K562 (cell line): ENCODE measurements around the gene USHBP1. TPM values are rescaled to one million over a fixed set of nuclear protein-coding genes. Genes with fewer than 3 reads are reported as not detected.

ENCODE experiments used
- BHLHE40 ChIP-seq: IDR thresholded peaks from 2 replicates; pipeline ENCODE4 v1.6.1; 2011; ENCODE audit warnings: low read length, improper control_type of control experiment
- CCAR2 ChIP-seq: fragments of 200-400 bp; formaldehyde crosslinking; IDR thresholded peaks from 2 replicates; pipeline ENCODE4 v1.6.1; 2017; ENCODE audit warnings: mild to moderate bottlenecking, low read depth, low read length
- CEBPG ChIP-seq, 3 experiments: fragments of 200-800 bp in 1 of 3; sonication (Bioruptor generic) in 1 of 3; sonication (generic) in 1 of 3; formaldehyde crosslinking in 1 of 3; IDR thresholded peaks in 2 of 3; conservative IDR thresholded peaks in 1 of 3; 2 replicates each; pipeline versions ENCODE4 v1.6.1 to v1.8.0; 2016 to 2022; ENCODE audit warnings: missing compliant biosample characterization in 2 of 3, missing genetic modification characterization in 2 of 3, mild to moderate bottlenecking in 1 of 3, missing genetic modification reagents in 1 of 3
- EP400 ChIP-seq: fragments of 450-650 bp; IDR thresholded peaks from 2 replicates; pipeline ENCODE4 v1.6.1; 2017; ENCODE audit warnings: antibody characterized with exemption, mild to moderate bottlenecking, moderate library complexity
- PML ChIP-seq: IDR thresholded peaks from 2 replicates; pipeline ENCODE4 v1.6.1; 2012; ENCODE audit warnings: low read length, inconsistent platforms
- POLR2AphosphoS5 ChIP-seq: IDR thresholded peaks from 2 replicates; pipeline ENCODE4 v1.6.1; 2011; ENCODE audit warnings: mild to moderate bottlenecking, low read depth, low read length, moderate library complexity; ENCODE audit not compliant: control insufficient read depth, insufficient read depth
- TAF7 ChIP-seq: fragments of 450-650 bp; IDR thresholded peaks from 2 replicates; pipeline ENCODE4 v1.6.1; 2016; ENCODE audit warnings: missing genetic modification characterization, missing compliant biosample characterization
- TEAD1 ChIP-seq, 2 experiments: fragments of 450-650 bp in 1 of 2; sonication (generic) in 1 of 2; formaldehyde crosslinking; IDR thresholded peaks; 2 replicates each; pipeline versions ENCODE4 v1.4.0 to v1.8.0; 2020 to 2022; ENCODE audit warnings: mild to moderate bottlenecking in 2 of 2, missing genetic modification reagents in 1 of 2
- ZNF639 ChIP-seq, 2 experiments: fragments of 200-800 bp in 1 of 2; sonication (Bioruptor generic) in 1 of 2; sonication (generic) in 1 of 2; formaldehyde crosslinking in 1 of 2; IDR thresholded peaks in 1 of 2; conservative IDR thresholded peaks in 1 of 2; 2 replicates each; pipeline versions ENCODE4 v1.5.0 to v1.6.1; 2016 to 2020; ENCODE audit warnings: missing compliant biosample characterization in 1 of 2, missing genetic modification characterization in 1 of 2, missing genetic modification reagents in 1 of 2
- ZNF75A ChIP-seq: fragments of 450-650 bp; formaldehyde crosslinking; IDR thresholded peaks from 2 replicates; pipeline ENCODE4 v1.4.0; 2020; ENCODE audit warnings: mild to moderate bottlenecking
- polyA plus RNA-seq, 8 experiments: library from polyadenylated mRNA; depleted of rRNA in 4 of 8; stranded (reverse) in 5 of 8; unstranded in 3 of 8; fragments of >200 nt; fragmentation: Nextera tagmentation in 2 of 8; fragmentation: Illumina TruSeq in 1 of 8; extraction: Ambion mirVana in 2 of 8; extraction: Trizol in 1 of 8; gene quantifications; 2 replicates each; pipeline versions ENCODE4 v1.2.1 to v1.2.3, GENCODE V29; 2011 to 2014; ENCODE audit warnings: inconsistent platforms in 1 of 8, missing spikeins in 1 of 8
- total RNA-seq, 7 experiments: library from RNA; depleted of rRNA in 6 of 7; stranded (reverse); fragments of >200 nt in 6 of 7; fragmentation: Illumina TruSeq in 2 of 7; extraction: Trizol in 2 of 7; gene quantifications; 2 replicates each; pipeline versions ENCODE4 v1.2.1 to v1.2.3, GENCODE V29; 2011 to 2021; ENCODE audit warnings: low replicate concordance in 1 of 7
- TF ChIP-seq, protein P1 (sequence below): fragments of 150-350 bp; IDR thresholded peaks from 2 replicates; pipeline ENCODE4 v1.6.1; 2014; ENCODE audit warnings: low read depth, mild to moderate bottlenecking, low read length, borderline replicate concordance
- TF ChIP-seq, protein P2 (sequence below), 2 experiments: fragments of 150-350 bp in 1 of 2; IDR thresholded peaks; 2 replicates each; pipeline ENCODE4 v1.6.1; 2012 to 2016; ENCODE audit warnings: low read depth in 2 of 2, low read length in 2 of 2, mild to moderate bottlenecking in 1 of 2, moderate library complexity in 1 of 2
- TF ChIP-seq, protein P3 (sequence below): fragments of 450-650 bp; IDR thresholded peaks from 2 replicates; pipeline ENCODE4 v1.6.1; 2016

USHBP1 gene
- total and polyA plus RNA-seq, 9 of the 15 experiments (the other 6 are each of a cell fraction or from before 2014, with no cell fraction given) = 0.03 to 0.10 (median 0.05) TPM; not detected in 5

DNA sequence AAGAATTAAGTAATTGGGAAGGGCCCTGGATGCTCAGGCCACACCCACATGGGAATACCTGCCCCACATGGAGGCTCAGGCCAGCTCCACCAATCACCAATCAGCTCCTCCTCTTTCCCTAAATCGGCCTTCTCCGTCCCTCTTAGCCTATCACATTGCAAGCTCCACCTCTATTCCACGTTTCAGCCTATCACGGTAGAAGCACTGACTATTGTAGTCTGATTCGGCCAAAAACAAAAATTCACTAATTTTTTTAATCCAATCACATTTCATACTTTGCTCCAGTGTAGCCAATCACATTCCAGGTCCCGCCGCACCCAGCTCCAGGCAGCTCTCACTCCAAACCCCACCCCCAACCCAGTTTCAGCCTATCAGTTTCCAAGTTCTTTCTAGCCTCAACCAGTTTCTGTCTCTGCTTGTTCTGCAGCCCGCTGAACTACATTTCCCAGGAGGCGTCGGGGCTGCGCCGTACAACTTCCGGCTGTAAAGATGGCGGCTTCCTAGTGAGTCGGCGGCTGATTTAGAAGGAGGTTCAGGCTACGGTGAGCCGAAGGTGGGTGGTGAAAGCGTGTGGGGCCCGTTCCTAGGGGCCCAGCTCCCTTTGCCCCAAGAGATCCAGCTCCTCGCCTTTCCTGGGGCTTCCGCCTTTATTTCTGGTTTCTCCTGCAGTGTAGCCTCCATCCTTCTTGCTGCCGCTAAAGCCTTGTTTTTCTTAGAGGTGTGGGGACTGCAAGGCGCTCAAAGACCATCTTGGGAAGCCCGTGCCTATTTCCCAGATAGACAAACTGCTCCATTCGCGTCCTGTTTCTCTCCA lies 2.6 kb upstream of the USHBP1 start, which contains the start of gene BABAM1 (continued):
- TF ChIP-seq TAF7 (peak; percentile 80), CCAR2 (no peak), PML (peak; percentile 70; the same call in 1 of the 2 replicates), CEBPG (CRISPR knock-in tag; IDR thresholded peaks at IDR 0.05) (no peak), CEBPG (tag; conservative IDR thresholded peaks at IDR 0.05 in 1 of 2, IDR thresholded peaks at IDR 0.05 in 1 of 2) (no peak), TEAD1 (CRISPR knock-in tag; IDR thresholded peaks at IDR 0.05) (peak in 1 of 2 experiments; percentile 59; a peak in 1 of 4 replicates), EP400 (peak; percentile 45), ZNF639 (CRISPR knock-in tag; conservative IDR thresholded peaks at IDR 0.05 in 1 of 2, IDR thresholded peaks at IDR 0.05 in 1 of 2) (peak in 1 of 2 experiments; percentile 99; a peak in 2 of 4 replicates), ZNF75A (CRISPR knock-in tag) (0 out of 2 replicates have a peak, but pooled peaks have one; percentile 28), BHLHE40 (no peak), POLR2AphosphoS5 (peak; percentile 87)
- TF ChIP-seq, protein P1, sequence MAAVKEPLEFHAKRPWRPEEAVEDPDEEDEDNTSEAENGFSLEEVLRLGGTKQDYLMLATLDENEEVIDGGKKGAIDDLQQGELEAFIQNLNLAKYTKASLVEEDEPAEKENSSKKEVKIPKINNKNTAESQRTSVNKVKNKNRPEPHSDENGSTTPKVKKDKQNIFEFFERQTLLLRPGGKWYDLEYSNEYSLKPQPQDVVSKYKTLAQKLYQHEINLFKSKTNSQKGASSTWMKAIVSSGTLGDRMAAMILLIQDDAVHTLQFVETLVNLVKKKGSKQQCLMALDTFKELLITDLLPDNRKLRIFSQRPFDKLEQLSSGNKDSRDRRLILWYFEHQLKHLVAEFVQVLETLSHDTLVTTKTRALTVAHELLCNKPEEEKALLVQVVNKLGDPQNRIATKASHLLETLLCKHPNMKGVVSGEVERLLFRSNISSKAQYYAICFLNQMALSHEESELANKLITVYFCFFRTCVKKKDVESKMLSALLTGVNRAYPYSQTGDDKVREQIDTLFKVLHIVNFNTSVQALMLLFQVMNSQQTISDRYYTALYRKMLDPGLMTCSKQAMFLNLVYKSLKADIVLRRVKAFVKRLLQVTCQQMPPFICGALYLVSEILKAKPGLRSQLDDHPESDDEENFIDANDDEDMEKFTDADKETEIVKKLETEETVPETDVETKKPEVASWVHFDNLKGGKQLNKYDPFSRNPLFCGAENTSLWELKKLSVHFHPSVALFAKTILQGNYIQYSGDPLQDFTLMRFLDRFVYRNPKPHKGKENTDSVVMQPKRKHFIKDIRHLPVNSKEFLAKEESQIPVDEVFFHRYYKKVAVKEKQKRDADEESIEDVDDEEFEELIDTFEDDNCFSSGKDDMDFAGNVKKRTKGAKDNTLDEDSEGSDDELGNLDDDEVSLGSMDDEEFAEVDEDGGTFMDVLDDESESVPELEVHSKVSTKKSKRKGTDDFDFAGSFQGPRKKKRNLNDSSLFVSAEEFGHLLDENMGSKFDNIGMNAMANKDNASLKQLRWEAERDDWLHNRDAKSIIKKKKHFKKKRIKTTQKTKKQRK = peak; percentile 71; the same call in 1 of the 2 replicates
- TF ChIP-seq, protein P2, sequence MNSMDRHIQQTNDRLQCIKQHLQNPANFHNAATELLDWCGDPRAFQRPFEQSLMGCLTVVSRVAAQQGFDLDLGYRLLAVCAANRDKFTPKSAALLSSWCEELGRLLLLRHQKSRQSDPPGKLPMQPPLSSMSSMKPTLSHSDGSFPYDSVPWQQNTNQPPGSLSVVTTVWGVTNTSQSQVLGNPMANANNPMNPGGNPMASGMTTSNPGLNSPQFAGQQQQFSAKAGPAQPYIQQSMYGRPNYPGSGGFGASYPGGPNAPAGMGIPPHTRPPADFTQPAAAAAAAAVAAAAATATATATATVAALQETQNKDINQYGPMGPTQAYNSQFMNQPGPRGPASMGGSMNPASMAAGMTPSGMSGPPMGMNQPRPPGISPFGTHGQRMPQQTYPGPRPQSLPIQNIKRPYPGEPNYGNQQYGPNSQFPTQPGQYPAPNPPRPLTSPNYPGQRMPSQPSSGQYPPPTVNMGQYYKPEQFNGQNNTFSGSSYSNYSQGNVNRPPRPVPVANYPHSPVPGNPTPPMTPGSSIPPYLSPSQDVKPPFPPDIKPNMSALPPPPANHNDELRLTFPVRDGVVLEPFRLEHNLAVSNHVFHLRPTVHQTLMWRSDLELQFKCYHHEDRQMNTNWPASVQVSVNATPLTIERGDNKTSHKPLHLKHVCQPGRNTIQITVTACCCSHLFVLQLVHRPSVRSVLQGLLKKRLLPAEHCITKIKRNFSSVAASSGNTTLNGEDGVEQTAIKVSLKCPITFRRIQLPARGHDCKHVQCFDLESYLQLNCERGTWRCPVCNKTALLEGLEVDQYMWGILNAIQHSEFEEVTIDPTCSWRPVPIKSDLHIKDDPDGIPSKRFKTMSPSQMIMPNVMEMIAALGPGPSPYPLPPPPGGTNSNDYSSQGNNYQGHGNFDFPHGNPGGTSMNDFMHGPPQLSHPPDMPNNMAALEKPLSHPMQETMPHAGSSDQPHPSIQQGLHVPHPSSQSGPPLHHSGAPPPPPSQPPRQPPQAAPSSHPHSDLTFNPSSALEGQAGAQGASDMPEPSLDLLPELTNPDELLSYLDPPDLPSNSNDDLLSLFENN (IDR thresholded peaks at IDR 0.05; ENCODE audit: low read depth in 2 of 2, low read length in 2 of 2) = 0 out of 4 replicates have a peak, but pooled peaks of 1 of the 2 experiments have one; percentile 12
- TF ChIP-seq, protein P3, sequence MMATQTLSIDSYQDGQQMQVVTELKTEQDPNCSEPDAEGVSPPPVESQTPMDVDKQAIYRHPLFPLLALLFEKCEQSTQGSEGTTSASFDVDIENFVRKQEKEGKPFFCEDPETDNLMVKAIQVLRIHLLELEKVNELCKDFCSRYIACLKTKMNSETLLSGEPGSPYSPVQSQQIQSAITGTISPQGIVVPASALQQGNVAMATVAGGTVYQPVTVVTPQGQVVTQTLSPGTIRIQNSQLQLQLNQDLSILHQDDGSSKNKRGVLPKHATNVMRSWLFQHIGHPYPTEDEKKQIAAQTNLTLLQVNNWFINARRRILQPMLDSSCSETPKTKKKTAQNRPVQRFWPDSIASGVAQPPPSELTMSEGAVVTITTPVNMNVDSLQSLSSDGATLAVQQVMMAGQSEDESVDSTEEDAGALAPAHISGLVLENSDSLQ = peak; percentile 78
